Left cardiac atrium (tissue), 4 donors: ENCODE measurements around the gene RAD51B. TPM values are rescaled to one million over a fixed set of nuclear protein-coding genes. Genes with fewer than 3 reads are reported as not detected.
"Not testable (repeated sequence)": the region's sequence is repeated elsewhere in the genome, so short reads cannot be mapped to it uniquely, and the experiment has no call there.

Source experiments
- ATAC-seq, 2 donors: fragments of 200-7000 bp; cut with Tn5 transposase; one replicate each; pipeline ENCODE4 v1.9.1; 2020; ENCODE audit warnings: mild to moderate bottlenecking in 2 of 2, moderate library complexity in 2 of 2
- DNase-seq: peaks from one replicate; pipeline ENCODE4 v3.0.0-alpha.2; 2020
- intact Hi-C, 2 donors: fragments of 100-400 bp; cut with DNase I; formaldehyde crosslinking; loops; one replicate each; pipeline versions ENCODE4 v1.14.1 to v1.15.1; 2022 to 2023
- total RNA-seq, 2 donors: library from RNA; stranded (reverse); fragmentation: NEBNext Ultra II Directional; extraction: Animal tissue kit (Norgen Biotek cat#: 25700); gene quantifications; one replicate each; pipeline ENCODE4 v1.2.1, GENCODE V29; 2021
- donor health status: DM: no; HTN: yes; CAD: no.
- donor health status: DM: no; HTN: yes; CAD: no; lungs with severe emphysema.
- donor health status: DM: yes; HTN: yes; CAD: no.
- donor health status: Dilated cardiomyopathy.

RAD51B gene
- total RNA-seq, 2 donors from 2014 or later, result 4.4 to 6.6 TPM

DNA sequence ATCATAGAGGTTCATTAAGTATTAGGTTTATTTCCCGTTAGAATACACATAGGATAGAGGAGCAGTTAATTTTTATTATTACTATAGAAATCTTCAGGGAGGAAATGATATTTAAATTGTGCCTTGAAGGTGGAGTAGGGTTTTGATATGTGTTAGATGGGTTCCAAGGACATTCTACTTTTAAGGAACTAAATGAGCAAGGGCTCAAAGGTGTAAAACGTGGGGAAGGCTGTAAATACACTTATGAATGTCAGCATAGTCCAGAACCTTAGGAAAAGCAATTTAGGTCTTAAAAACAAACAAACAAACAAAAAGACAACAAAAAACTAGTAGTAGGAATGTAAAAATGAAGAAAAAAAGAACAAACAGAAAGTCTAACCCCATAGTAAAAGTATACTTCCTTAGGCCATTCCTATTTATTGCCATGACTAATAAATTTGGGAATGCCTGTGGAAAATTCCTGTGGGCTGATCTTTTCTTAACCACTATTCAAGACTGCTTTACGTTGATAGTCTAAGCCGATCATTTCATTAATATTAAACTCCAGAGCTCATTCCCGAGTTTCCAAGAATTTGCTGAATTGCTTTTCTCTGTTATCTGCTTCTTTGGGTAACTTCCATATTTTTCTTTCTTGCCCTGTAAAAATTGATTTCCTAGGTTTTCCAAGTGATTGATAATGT is 180.3 kb downstream of the RAD51B start:
- no peak for DNase-seq
- intact Hi-C loops, result no loop called here
- peak in 1 of 2 donors; percentile 49 for ATAC-seq

DNA sequence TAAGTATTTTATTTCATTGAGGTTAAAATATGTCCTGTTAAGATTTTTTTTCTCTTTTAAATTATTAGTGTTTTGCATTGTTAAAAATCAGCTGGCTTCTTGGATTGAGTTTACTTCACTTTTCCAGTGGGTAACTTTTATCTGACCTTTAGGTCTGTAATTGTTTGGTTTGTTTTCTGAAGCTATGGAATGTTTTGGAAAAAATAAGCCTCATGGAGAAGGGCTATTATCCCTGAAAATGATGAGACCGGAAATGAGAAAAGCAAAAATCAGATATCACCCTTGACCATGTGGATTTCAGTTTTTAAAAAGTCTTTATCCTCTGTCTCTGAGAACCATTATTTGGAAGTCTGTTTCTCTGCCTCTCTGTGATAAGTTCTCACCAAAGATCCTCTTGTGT is 180.9 kb downstream of the RAD51B start:
- DNase-seq (no peak), ATAC-seq (no peak)
- intact Hi-C loops, result no loop called here

DNA sequence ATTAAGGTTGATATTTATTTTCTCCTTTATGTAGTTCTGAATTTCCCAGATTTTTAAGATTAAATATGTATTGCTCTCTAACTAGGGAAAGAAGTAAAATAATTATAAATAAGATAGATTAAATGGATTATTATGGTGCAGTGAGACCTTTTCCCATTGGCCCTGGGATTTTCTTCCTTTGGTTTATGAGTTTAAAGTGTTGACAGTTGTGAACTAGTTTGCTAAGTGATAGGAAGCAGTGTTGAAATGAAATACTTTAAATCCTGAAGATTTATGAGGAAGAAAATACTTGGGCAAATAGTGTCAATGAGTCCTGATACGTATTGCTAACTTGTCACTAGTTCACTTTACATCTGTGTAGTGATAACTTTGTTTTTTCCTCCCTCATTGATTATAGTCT is 188.9 kb downstream of the RAD51B start:
- ATAC-seq (no peak), DNase-seq (no peak)
- intact Hi-C loops, result no loop called here

DNA sequence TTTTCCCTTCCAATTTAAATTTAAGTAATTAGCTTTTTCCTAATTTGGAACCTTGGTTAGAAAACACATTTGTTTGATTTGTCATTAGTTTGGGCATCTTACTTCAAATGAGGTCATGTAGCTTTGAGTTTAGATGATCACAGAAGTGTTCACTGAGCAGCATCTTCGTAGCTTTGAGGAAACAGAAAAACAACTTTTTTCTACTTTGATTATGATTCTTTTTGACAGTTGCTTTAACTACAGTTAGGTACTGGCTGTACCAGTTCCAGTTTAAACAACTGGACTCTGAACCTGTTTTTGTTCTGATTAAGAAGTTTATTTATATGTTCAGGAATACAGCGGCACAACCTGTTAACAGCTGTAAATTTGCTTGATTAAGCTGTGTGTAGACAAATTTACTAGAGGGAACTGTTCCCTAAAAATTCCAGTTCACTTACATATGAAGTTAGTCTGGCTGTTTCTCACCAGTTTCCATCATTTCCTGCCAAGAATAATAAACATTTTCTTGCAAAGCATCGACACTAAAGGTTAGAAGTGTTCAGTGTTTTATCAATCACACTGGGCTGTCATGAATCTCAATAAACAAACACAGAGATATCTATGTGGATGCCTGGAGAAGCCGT is 191.9 kb downstream of the RAD51B start:
- DNase-seq (no peak), ATAC-seq (peak in 1 of 2 donors; percentile 72)
- intact Hi-C loops, result no loop called here

DNA sequence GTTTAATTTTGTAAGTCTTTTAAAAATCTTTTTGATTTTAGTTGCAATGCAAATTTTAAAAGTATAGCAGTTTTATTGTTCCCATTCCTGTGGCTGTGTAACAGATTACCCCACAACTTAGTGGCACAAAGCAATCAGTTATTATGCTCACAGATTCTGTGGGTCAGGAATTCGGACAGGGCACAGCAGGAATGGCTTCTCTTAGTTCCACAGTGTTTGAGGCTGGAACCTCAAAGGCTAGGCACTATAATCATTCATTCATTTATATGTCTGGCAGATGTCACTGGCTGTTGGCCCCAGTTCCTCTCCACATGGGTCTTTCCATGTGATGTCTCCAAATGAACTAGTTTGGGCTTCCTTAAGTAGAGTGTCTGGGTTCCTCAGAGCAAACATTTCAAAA is 193.3 kb downstream of the RAD51B start:
- DNase-seq, result no peak
- no peak for ATAC-seq
- intact Hi-C loops, result no loop called here

DNA sequence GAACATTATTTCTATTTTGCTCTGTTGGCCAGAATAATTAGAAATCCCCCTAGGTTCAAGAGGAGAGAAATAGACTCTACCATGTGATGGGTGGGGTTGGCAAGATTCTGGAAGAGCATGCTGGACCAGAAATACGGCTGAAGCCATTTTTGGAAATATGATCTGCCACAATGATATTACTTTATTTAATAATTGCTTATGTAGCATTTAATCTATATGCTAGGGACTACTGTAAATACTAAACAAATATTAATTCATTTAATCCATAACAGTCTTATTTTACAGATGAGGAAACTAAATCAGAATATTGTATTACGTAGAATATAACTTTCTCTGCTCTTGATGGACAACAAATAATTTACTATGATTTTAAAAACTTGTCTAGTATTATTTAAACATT is 193.7 kb downstream of the RAD51B start:
- intact Hi-C loops, result no loop called here
- ATAC-seq (no peak), DNase-seq (no peak)

DNA sequence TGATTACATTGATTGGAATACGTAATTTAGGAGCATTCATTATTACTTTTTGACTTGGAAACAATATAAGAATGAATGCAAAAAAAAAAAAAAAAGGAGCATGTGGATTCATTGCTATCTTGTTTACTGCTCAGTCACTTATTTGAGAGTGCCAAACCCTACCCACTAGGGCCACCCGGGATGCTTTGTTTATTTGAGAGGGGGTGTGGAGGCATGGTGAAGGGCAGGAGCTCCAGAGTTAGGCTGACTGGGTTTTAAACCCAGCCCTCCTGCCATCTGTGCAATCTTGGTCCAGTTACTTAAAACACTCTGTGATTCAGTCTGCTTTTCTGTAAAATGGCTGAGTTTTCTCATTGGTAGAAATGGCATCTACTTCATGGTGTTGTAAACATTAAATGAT is 195.2 kb downstream of the RAD51B start:
- ATAC-seq (no peak), DNase-seq (no peak)
- intact Hi-C loops, result no loop called here

DNA sequence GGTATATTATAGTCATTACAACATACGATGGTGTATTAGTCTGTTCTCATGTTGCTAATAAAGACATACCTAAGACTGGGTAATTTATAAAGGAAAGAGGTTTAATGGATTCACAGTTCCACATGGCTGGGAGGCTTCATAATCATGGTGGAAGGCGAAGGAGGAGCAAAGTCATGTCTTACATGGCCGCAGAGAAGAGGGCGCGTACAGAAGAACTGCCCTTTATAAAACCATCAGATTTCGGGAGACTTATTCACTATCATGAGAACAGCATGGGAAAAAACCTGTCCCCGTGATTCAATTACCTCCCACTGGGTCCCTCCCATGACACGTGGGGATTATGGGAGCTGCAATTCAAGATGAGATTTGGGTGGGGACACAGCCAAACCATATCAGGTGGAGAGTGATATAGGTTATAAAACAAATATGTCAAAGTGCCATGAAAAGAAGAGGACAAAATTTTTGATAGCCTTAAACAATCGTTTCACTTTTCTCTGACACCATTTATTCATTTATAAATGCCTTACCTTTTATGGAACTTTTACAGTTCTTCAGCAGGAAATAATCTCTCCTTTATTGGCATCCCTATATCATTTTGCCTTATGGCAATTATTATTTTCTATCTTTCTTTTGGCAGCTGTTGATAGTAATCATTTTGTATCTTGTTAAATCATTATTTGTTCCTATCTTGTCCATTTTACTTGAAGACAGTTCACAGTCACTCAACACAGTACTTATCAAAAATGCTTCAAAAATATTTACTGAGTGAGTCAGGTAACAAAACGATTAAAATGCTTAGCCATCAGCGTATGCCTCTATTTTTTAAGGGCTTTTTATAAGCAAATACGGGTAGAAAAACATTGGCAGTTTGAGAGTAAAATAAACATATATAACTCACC is 196.0 kb downstream of the RAD51B start:
- intact Hi-C loops, result no loop called here
- DNase-seq (no peak), ATAC-seq (no peak)

DNA sequence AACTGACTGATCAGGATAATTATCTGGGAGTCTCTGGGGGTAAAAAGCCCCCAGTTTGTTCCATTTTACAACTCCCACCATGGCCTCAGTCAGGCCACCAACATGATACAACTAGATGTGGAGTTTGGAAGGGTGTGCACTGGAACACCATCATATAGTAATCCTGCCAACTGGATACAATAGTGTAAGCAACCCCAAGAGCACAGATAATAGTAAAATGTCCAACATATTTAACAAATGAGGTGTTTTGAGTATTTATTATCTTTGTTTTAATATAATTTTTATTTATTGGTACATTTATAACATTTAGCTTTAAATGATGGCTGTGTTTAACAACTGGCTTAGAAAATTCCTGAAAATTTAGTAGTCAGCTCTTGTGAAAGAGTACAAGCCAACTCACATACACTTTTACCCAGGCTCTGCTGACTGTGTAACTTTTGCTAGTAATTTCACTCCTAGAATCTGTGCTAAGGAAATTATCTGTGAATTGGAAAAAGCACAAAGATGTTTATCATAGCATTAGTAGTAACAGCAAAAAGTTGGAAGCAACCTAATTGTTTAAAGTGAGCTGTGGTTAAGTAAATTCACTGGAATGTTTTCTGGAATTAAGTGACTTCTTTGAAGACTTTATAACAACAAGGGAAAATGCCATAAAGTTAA is 196.8 kb downstream of the RAD51B start:
- DNase-seq (no peak), ATAC-seq (no peak)
- intact Hi-C loops, result no loop called here

DNA sequence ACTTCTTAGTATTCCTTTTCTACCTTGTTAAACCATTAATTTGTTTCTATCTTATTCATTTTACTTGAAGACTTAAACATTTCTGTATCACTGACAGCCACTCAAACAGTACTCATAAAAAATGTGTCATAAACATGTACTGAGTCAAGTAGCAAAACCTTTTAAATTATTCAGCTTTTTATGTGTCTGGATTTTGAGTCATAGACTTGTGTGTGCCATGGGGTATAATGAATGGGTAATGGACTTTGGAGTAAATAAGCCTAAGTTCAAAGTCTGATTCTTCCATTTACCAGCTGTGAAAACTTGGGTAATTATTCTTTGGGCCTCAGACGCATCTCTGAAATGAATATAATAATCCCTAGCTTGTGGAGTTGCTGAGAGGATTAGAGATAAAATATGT is 199.0 kb downstream of the RAD51B start:
- DNase-seq, result no peak
- no peak for ATAC-seq

DNA sequence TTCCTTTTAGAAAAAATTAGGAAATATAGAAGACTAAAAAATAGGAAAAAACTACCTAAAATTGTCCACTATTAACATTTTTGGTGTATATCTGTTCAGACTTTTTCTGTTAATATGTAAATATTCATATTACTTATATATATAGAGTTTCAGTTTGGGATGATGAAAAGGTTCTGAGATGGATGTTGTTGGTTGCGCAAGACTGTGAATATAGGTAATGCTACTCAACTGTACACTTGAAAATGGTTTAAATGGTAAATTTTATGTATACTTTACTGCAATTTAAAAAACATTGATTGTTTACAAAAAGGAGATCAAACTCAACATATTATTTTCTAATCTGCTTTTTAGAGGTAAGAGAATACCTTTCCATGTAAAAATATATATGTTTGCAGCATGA is 200.9 kb downstream of the RAD51B start:
- DNase-seq (no peak), ATAC-seq (no peak)
- intact Hi-C loops, result no loop called here

More for the DNA sequence above, 199.0 kb downstream of the RAD51B start:
- intact Hi-C loops, result no loop called here

DNA sequence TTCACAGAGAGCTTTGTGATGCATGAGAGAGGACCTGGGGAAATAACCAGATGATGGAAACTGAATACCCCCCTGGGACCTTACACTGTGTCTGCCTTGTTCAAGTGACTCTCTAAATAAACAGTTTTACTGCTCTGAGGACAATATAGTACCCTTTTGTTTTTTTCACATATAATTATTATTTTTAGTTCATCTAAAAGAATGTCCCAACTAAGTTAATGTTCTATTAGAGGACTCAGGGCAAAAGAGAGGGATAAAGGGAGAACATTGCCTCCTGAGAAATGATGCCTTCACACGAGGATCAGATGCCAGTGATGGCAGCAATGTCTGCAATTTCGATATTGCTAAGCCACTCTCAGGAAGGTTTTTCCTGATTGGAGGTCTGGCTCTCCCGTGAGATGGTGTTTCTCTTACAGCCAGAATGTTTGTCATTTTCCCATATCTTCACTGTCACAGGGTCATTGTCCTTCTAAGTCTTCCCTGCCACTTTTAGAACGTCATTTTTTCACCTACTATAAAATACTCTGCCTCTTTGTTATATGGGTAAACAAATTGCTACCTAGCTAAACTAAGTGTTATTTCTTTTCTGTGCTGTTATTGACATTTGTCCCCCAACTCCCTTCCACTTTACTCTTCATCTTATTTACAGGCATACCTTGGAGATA is 201.6 kb downstream of the RAD51B start:
- intact Hi-C loops, result no loop called here
- ATAC-seq, result no peak
- DNase-seq, result no peak

DNA sequence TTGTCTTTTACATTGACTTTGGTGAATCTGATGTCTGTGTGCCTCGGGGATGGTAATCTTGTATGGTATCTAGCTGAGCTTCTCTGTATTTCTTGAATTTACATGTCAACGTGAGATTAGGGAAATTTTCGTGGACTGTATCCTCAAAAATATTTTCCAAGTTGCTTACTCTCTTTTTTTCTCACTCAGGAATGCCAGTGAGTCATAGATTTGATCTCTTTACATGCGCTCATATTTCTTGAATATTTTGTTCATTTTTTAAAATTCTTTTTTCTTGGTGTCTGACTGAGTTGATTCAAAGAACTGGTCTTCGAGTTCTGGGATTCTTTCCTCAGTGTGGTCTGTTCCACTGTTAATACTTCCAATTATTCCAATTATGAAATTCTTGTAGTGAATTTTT is 207.7 kb downstream of the RAD51B start:
- DNase-seq (no peak), ATAC-seq (no peak)
- intact Hi-C loops, result no loop called here

DNA sequence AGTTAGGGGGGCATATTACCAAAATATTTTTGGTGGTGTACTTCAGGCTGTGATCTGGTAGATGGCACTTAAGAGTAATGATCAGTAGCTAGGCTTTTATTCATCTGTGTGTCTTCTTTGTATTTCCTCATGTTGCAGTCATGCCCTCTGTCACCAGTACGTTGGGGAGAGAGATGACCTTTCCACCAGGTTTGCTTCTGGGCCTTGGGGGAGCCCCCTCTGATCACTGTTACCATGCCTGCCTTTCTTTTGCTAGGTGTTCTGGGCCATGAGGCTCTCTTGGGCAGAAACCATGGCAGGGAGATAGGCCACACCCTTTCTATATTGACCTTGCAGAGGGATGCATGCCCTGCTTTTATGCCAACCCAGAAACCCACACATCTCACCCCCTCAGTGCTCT is 208.5 kb downstream of the RAD51B start:
- no peak for ATAC-seq
- no peak for DNase-seq

DNA sequence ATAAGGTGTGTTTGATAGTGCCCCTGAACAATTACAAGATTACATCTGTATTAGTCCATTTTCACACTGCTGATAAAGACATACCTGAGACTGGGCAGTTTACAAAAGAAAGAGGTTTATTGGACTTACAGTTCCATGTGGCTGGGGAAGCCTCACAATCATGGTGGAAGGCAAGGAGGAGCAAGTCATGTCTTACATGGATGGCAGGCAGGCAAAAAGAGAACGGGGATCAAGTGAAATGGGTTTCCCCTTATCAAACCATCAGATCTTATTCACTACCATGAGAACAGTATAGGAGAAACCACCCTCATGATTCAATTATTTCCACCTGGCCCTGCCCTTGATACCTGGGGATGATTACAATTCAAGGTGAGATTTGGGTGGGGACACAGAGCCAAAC is 211.4 kb downstream of the RAD51B start:
- ATAC-seq, DNase-seq, intact Hi-C loops: not testable (repeated sequence)

More for the DNA sequence above, 208.5 kb downstream of the RAD51B start:
- intact Hi-C loops, result no loop called here

DNA sequence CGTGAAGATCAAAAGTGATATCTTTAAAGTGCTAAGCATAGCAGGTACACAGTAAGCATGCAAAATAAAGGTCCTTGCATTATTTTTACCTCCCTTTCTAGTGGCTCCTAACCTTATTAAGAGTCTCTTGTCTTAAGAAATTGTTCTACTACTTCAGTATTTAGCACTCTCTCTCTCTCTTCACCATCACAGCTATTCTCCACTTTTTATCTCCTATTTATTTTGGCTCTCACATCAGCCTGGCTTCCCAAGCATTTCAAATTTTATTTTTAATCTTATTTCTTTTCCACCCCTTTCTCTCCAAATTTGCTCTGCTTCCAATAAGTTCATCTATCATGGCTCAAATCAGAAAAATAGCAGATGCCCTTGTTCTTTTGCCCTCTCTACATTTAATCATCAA is 212.6 kb downstream of the RAD51B start:
- intact Hi-C loops, result no loop called here
- DNase-seq, result no peak
- peak in 1 of 2 donors; percentile 64 for ATAC-seq

DNA sequence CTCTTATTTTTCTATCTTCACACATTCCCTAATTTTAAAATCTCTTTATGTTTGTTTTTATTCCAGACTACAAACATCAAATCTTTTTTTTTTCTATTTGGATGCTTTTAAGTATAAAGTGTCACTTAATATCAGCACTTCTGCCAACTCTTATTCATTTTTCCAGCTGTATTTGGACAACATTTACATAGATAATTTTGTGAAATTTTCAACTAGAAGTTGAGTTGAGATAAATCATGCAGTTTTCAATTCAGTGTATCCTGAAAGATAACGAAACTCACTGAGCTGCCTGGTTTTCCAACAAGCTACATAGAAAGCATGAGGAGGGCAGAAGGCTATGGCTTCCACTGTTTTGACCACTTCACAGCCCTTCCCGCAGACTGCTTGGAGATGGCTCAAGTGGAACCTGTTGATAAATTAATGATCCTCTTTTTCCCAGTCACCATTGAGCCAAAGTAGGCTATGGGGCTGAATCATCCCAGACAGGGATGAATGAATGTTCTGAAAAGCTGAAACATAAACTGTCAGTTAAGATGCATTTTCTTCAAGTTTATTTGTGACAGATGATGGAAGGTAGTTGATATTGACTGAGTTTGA is 213.9 kb downstream of the RAD51B start:
- ATAC-seq (peak in 1 of 2 donors; percentile 68), DNase-seq (no peak)
- intact Hi-C loops, result no loop called here

DNA sequence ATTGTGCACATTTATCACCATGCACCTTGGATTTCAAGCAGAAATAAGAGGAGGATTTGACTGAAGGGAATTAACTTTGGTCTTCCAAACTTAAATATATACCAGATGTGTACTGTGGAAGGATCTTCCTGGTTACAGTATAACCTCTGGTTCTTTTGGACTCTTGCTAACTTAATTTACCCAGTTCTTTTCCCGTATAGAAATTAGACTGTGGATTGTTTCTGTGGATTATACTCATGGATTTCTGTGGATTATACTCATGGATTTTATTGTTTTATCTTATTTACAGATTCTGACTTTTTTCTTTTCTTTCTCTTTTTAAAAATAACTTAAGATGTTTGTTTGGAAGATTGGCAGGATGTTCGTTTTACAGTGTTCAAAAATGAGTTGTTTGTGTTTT is 215.3 kb downstream of the RAD51B start:
- intact Hi-C loops, result no loop called here
- ATAC-seq (no peak), DNase-seq (no peak)

DNA sequence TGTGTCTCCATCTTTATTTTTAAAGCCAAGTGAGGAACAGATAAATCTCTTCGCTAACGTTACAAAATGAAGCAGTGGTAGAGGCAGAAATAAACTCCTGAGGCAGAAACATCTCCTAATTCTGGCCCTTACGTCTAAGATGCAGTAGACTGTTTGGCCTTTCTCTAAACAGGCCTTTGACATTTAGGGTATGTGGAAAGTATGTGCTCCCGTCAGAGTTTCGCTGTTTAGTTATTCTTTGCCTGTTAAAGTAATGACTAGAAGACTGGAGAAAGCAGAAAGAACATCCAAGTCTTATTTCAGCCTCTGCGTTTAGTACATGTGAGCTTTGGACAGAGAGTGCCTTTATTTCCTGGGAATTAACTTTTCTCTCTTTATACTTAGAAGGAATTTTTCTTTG is 216.6 kb downstream of the RAD51B start:
- DNase-seq, result no peak
- intact Hi-C loops, result no loop called here
- ATAC-seq, result no peak
